K562 (cell line): ENCODE measurements around the gene ADCY6. TPM values are rescaled to one million over a fixed set of nuclear protein-coding genes. Genes with fewer than 3 reads are reported as not detected.

ENCODE experiments used
- BCLAF1 ChIP-seq, 2 experiments: fragments of 450-650 bp in 1 of 2; IDR thresholded peaks; 2 replicates each; pipeline ENCODE4 v1.6.1; 2011 to 2017; ENCODE audit warnings: low read depth in 2 of 2, antibody characterized with exemption in 1 of 2, borderline replicate concordance in 1 of 2, low read length in 1 of 2, mild to moderate bottlenecking in 1 of 2, mixed read lengths in 1 of 2; ENCODE audit not compliant: control insufficient read depth in 1 of 2
- GABPB1 ChIP-seq: sonication (generic); formaldehyde crosslinking; IDR thresholded peaks from 2 replicates; pipeline ENCODE4 v1.8.0; 2022; ENCODE audit warnings: mild to moderate bottlenecking, missing genetic modification reagents
- HMGXB4 ChIP-seq: sonication (generic); formaldehyde crosslinking; IDR thresholded peaks from 2 replicates; pipeline ENCODE4 v1.8.1; 2023; ENCODE audit warnings: mild to moderate bottlenecking, missing genetic modification reagents
- KLF16 ChIP-seq: IDR thresholded peaks from 2 replicates; pipeline ENCODE4 v1.6.1; 2016; ENCODE audit warnings: antibody characterized with exemption
- MBD2 ChIP-seq: sonication (generic); IDR thresholded peaks from 2 replicates; pipeline ENCODE4 v1.6.1; 2016; ENCODE audit warnings: low read depth, borderline replicate concordance
- MED1 ChIP-seq: sonication (generic); formaldehyde crosslinking; IDR thresholded peaks from 2 replicates; pipeline ENCODE4 v1.8.1; 2023; ENCODE audit warnings: missing genetic modification reagents, borderline replicate concordance
- MEF2D ChIP-seq: conservative IDR thresholded peaks from 2 replicates; pipeline ENCODE4 v1.6.1; 2016; ENCODE audit warnings: low read depth, missing genetic modification characterization, missing compliant biosample characterization
- MNT ChIP-seq, 2 experiments: fragments of 450-650 bp; conservative IDR thresholded peaks; 2 replicates each; pipeline ENCODE4 v1.6.1; 2017; ENCODE audit warnings: mild to moderate bottlenecking in 2 of 2, moderate library complexity in 2 of 2
- PTBP1 ChIP-seq: fragments of 200-400 bp; formaldehyde crosslinking; IDR thresholded peaks from 2 replicates; pipeline ENCODE4 v1.6.1; 2017; ENCODE audit warnings: low read depth, low read length
- SIN3B ChIP-seq: fragments of 450-650 bp; IDR thresholded peaks from 2 replicates; pipeline ENCODE4 v1.6.1; 2017; ENCODE audit warnings: low read depth, mild to moderate bottlenecking, moderate library complexity
- STAT5B ChIP-seq: fragments of 250-450 bp; sonication (Bioruptor Pico); IDR thresholded peaks from 2 replicates; pipeline ENCODE4 v1.8.0; 2021; ENCODE audit warnings: mild to moderate bottlenecking, inconsistent platforms
- TEAD2 ChIP-seq: fragments of 450-650 bp; IDR thresholded peaks from 2 replicates; pipeline ENCODE4 v1.6.1; 2016; ENCODE audit warnings: missing genetic modification characterization, control low read depth, missing compliant biosample characterization
- ZBTB12 ChIP-seq: fragments of 250-450 bp; sonication (Bioruptor Pico); IDR thresholded peaks from 2 replicates; pipeline ENCODE4 v1.4.0; 2020
- ZNF324 ChIP-seq: fragments of 250-450 bp; sonication (Bioruptor Pico); IDR thresholded peaks from 2 replicates; pipeline ENCODE4 v1.4.0; 2020; ENCODE audit warnings: mild to moderate bottlenecking
- ZNF431 ChIP-seq: sonication (generic); formaldehyde crosslinking; IDR thresholded peaks from 2 replicates; pipeline ENCODE4 v1.8.0; 2022; ENCODE audit warnings: mild to moderate bottlenecking, missing genetic modification reagents
- ZNF584 ChIP-seq: fragments of 200-800 bp; sonication (Bioruptor generic); IDR thresholded peaks from 2 replicates; pipeline ENCODE4 v1.6.1; 2016; ENCODE audit warnings: low read depth, mild to moderate bottlenecking, missing genetic modification characterization, missing compliant biosample characterization
- ZNF740 ChIP-seq, 3 experiments: fragments of 200-800 bp in 1 of 3; sonication (Bioruptor generic) in 1 of 3; sonication (generic) in 1 of 3; formaldehyde crosslinking in 1 of 3; IDR thresholded peaks; 2 replicates each; pipeline versions ENCODE4 v1.6.1 to v1.8.0; 2016 to 2022; ENCODE audit warnings: mild to moderate bottlenecking in 2 of 3, missing compliant biosample characterization in 2 of 3, missing genetic modification characterization in 2 of 3, missing genetic modification reagents in 1 of 3
- polyA plus RNA-seq, 8 experiments: library from polyadenylated mRNA; depleted of rRNA in 4 of 8; stranded (reverse) in 5 of 8; unstranded in 3 of 8; fragments of >200 nt; fragmentation: Nextera tagmentation in 2 of 8; fragmentation: Illumina TruSeq in 1 of 8; extraction: Ambion mirVana in 2 of 8; extraction: Trizol in 1 of 8; gene quantifications; 2 replicates each; pipeline versions ENCODE4 v1.2.1 to v1.2.3, GENCODE V29; 2011 to 2014; ENCODE audit warnings: inconsistent platforms in 1 of 8, missing spikeins in 1 of 8
- total RNA-seq, 7 experiments: library from RNA; depleted of rRNA in 6 of 7; stranded (reverse); fragments of >200 nt in 6 of 7; fragmentation: Illumina TruSeq in 2 of 7; extraction: Trizol in 2 of 7; gene quantifications; 2 replicates each; pipeline versions ENCODE4 v1.2.1 to v1.2.3, GENCODE V29; 2011 to 2021; ENCODE audit warnings: low replicate concordance in 1 of 7

Gene ADCY6
- total and polyA plus RNA-seq, 9 of the 15 experiments (the other 6 are each of a cell fraction or from before 2014, with no cell fraction given): 0.01 to 1.0 (median 0.53) TPM

- TF ChIP-seq BCLAF1 (IDR thresholded peaks at IDR 0.05; ENCODE audit: borderline replicate concordance in 1 of 2, control insufficient read depth in 1 of 2, low read depth in 2 of 2, low read length in 1 of 2) (0 out of 4 replicates have a peak, but pooled peaks of 1 of the 2 experiments have one; percentile 42), STAT5B (CRISPR knock-in tag) (no peak), PTBP1 (no peak), KLF16 (peak; percentile 78), TEAD2 (tag) (no peak), MED1 (CRISPR knock-in tag) (no peak), SIN3B (peak; percentile 64), ZBTB12 (CRISPR knock-in tag) (0 out of 2 replicates have a peak, but pooled peaks have one; percentile 19), MNT (conservative IDR thresholded peaks at IDR 0.05) (peak; percentile 76 to 83), GABPB1 (CRISPR knock-in tag) (peak; percentile 71; the same call in 1 of the 2 replicates), HMGXB4 (CRISPR knock-in tag) (peak; percentile 97; the same call in 1 of the 2 replicates), ZNF324 (CRISPR knock-in tag) (no peak), ZNF584 (CRISPR knock-in tag) (no peak), MEF2D (tag) (no peak), MBD2 (0 out of 2 replicates have a peak, but pooled peaks have one; percentile 5), ZNF740 (CRISPR knock-in tag; IDR thresholded peaks at IDR 0.05) (peak; percentile 52; the same call in 1 of the 2 replicates), ZNF740 (tag; IDR thresholded peaks at IDR 0.05) (no peak; a peak in 1 of 4 replicates), ZNF431 (CRISPR knock-in tag) (peak; percentile 66; the same call in 1 of the 2 replicates)
Measured at GRCh38 chr12:48814262-48815125, 25.6 kb upstream of the ADCY6 start (continued).
